Activated T-cell treated with anti-CD3 and anti-CD28 coated beads, Interleukin-2, amount 50 U/mL, for 1 hour (primary cell): ENCODE measurements around the gene CHMP6.

ENCODE experiments used
- DNase-seq: peaks from one replicate; pipeline ENCODE4 v3.0.0-alpha.2; 2020

Gene CHMP6

DNA sequence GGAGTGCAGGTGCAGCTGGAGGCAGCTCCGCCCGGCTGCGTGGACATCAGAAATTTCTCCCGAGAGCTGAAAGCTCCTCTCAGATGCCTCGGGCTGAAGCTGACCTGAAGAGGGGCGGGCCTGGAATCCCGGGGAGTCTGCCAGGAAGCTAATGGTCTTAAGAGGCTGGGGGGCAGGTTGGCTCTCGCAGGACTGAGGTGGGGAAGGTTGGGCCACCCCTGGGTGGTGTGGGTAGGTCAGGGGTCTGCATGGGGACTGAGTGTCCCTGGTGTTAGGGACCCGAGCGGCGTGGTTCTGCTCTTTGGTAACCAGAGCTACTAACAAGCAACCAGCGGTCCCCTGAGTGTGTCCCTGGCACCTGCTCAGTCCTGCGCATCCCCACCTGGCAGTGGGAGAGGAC lies 3.5 kb downstream of the CHMP6 start:
- DNase-seq: no peak

DNA sequence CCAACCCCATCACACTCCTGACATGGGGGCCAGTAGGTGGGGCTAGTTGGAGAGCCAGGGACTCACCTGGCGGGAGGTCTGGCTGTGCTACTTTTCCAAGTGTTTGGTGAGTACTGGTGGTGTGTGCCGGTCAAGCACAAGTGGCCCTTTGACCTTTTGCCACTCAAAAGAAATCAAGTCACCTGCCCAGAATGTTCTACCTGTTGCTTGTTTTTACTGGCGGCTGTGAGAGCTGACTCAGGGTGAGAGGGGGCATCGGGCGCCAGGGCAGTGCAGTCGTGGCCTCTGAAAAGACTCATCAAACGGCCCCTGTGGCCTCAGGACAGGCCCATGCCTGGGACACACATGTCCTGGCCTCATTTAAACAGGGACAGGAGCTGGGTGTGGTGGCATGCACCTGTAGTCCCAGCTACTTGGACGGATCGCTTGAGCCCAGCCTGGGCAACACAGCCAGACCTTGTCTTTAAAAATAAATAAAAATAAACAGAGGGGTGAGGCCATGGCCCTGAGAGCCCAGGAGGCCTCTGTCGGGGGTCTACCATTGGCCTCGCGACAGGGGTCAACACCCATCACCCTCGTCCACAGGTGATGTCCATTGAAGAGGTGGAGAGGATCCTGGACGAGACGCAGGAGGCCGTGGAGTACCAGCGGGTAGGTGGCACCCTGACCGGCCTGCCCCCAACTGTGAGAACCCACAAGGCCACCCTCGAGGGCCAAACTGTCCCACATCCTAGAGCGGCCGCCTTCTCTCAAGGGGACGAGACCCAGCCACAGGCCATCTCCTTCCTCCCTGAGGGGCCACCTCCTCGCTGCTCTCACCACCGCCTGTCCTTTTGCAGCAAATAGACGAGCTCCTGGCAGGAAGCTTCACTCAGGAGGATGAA lies 5.0 kb downstream of the CHMP6 start:
- no peak for DNase-seq

DNA sequence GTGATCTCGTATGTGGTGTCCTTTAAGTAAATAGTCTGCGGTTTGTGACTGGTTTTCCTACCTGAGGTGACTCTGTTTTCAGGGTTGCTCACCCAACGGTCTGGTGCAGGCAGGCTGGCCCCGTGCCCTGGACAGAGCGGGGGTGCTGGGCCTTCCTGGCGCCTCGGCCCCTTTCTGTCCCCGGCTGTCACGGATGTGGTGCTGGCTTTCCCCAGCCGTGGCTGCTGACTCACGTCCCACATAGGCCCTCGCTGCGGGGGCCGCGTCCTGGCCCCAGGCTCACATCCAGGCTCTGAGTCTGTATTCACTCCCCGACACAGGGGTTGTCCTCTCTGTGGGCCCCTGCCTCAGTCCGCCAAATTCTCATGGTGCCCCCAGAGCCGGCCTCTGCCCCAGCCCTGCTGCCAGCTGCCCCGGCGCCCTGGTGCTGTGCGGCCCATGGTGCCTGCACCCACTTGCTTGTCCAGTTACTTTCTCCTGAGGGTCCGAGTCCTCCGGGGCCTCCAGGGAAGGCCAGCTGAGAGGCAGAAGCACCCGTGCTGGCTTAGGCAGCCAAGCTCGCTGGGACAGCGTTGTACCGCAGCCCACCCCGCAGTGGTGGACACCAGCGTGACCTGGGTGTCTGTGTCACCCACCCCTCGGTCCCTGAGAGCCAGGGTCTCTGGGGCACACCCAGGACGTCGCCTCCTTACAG lies 5.9 kb downstream of the CHMP6 start:
- no peak for DNase-seq

DNA sequence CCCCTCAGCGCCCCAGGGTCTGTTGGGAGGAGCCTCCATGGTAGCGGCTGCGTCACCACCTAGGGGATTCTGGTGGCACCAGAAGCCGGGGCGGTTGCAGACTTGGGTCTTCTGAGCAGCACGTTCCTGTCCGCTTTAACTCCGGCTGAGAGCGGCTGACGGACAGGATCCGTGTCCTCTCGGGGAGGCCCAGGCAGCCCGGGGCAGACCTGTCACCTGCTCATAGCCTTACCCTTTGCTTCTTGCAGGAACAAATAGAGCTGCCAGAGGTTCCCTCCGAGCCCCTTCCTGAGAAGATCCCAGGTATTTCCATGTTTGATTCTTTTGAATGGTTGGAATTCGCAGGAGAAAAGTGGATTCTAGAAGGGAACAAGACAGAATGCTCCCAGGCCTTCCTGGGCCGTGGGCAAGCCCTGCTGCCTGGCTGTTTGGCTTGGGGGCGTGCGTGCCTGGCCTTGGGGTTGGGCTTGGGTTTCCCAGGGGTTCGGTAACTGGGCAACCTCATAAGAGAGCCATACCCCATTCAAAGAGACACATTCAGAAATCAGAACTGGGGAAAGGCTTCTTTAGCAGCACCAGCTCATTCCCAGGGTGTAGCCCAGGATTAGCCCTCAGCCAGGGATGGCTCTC lies 6.6 kb downstream of the CHMP6 start:
- DNase-seq: no peak

DNA sequence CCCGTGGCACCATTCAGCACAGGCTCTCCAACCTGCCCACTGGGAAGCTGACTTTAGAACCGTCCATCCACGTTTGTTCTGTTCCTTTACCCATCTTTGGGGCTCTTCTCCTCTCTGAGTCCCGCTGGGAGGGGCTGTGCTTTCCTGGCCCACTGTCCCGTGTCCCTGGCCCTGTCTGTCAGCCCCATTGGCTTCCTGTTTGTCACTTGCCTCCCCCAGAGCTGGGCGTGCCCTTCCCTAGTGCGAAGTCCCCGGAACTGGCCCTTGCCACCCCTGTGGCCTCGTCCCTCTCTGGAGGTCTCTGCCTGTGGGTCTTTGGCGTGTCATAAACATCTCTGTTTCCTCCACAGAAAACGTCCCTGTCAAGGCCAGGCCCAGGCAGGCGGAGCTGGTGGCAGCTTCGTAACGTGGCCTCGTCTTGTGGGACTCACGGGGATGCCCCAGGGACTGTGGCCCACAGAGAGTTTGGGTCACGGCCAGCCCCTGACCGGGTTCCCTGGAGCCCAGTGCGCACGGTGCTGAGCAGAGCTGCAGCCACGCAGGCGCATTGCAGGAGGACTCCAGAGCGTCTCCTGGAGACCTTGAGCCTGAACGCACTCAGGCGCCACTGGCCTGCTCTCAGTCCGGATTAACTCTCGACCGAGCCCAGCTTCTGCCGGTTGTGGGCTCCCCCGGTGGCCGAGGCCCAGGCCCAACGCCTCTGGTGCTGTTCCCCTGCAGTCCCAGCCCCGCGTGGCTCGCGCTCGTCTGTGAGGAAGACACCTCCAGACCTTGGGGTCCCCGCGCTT lies 7.3 kb downstream of the CHMP6 start:
- no peak for DNase-seq

DNA sequence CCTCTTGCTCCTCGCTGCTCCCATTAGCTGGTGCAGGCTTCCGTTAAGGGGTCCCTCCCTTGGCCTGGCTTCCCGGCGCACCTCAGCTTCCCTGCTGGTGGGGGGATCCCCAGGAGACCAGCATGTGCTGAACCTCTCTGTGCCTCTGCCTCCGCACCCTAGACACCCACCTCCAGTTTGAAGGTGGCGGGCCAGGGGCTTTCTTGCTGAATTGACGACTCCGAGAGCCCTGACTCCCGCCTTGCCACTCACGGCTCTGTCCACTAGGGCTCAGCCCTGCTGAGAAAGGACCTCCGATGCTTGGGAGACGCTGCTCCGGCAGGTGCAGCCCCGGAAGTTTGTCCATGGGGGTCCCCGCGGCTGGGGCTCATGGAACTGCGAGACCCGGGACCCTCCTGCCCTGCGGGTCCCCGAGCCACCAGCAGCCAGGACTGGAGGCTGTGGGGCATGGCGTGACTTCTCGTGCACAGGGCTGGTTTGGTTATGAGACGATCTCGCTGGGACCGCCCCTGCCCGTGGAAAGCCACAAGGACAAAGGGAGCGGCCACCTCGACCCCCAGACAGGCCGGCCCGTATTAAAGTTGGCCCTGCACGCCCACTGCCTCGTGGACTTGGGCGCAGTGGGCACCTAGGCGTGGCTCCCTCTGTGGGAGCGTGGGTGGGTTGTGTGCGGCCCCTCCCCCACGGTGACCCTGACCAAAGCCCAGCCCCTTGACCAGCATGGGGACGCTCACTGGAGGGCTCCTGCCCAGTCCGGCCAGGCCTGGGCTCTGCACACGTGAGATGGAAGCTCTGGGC lies 8.1 kb downstream of the CHMP6 start:
- no peak for DNase-seq

DNA sequence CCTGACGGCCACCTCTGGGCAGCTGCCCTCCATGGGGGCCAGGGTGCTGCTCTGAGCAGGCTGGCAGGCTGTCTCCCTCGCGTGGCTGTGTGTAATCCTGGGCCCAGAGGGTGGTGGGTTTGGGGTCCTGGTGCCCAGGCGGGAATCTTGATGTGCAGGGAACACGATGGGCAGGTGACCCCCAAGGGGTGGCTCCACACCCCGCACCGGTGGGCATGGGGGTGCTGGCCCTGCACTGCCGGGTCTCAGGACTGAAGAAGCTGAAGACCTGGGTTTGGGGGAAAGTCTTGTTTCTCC lies 8.6 kb downstream of the CHMP6 start:
- no peak for DNase-seq

DNA sequence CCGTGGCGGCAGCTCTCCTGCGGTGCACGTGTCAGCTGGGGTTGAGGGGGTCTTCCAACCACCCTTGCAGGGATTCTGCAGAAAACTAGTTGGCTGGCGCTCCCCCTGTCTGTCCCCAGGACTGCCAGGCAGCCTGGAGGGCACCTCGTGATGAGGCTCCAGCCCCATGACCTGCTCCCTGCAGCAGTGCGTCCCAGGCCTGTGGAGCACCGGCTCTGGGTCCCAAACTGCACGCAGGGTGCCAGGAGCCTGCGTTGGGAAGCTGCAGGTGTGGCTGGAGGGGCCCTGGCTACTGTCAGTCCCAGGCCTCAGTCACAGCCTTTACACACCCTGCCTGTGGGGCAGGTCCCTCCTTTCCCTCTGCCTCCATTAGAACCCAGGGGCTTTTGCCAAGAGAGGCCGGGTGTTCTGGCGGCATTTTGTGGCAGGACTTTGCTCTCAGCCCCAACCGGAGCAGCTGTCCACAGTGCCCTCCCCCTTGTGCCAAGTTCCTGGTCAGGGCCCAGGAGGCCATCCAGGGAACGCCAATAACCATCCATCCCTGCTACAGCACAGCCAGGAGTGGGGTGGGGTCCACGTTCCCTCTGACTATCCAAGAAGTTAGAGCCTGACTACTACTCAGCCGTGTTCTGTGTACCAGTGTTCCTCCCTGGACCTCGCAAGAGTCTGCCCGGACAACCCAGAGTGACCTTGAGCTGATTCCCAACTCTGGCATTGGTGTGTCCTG lies 9.2 kb downstream of the CHMP6 start:
- no peak for DNase-seq

DNA sequence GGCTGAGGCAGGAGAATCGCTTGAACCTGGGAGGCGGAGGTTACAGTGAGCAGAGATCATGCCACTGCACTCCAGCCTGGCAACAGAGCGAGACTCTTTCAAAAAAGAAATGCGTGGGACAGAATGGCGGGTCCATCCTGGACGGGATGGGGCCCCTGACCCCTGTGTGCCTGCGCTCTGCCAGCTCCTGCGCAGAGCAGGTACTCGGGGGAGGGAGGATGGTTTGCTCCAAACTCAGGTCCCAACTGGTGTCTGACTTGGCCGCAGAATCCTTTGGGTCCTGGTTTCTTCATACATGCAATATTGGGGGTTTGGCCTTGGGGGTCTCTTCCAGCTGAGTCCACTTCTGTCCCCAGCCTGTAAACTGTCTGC lies 10.4 kb downstream of the CHMP6 start:
- no peak for DNase-seq

DNA sequence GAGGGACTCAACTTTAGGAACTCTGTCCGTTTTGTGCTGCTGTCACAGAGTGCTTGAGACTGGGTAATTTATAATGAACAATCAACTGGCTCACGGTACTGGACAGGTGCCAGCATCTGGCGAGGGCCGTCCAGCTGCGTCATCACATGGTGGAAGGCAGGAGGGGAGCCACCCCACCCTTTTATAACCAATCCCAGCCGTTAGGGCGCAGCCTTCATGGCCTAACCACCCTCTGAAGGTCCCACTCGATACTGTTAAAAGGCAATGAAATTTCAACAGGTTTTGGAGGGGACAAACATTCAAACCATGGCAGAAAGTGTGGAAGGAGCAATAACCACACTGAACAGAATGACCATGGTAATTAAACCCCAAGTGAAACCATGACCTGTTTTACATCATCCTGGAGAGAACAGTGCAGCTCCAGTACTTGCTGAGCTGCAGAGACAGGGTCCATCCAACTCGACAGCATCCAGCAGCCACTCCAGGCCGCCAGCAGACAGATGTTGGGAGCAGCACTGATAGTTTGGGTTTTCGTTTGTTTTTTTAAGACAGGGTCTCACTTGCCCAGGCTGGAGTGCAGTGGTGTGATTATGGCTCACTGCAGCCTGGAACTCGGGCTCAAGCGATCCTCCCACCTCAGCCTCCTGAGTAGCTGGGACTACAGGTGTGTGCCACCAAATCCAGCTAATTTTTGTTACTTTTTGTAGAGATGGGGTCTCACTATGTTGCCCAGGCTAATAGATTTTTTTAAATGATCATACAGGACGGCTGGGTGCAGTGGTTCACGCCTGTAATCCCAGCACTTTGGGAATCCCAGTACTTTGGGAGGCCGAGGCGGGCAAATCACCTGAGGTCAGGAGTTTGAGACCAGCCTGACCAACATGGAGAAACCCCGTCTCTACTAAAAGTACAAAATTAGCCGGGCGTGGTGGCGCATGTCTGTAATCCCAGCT lies 11.0 kb downstream of the CHMP6 start:
- no peak for DNase-seq

DNA sequence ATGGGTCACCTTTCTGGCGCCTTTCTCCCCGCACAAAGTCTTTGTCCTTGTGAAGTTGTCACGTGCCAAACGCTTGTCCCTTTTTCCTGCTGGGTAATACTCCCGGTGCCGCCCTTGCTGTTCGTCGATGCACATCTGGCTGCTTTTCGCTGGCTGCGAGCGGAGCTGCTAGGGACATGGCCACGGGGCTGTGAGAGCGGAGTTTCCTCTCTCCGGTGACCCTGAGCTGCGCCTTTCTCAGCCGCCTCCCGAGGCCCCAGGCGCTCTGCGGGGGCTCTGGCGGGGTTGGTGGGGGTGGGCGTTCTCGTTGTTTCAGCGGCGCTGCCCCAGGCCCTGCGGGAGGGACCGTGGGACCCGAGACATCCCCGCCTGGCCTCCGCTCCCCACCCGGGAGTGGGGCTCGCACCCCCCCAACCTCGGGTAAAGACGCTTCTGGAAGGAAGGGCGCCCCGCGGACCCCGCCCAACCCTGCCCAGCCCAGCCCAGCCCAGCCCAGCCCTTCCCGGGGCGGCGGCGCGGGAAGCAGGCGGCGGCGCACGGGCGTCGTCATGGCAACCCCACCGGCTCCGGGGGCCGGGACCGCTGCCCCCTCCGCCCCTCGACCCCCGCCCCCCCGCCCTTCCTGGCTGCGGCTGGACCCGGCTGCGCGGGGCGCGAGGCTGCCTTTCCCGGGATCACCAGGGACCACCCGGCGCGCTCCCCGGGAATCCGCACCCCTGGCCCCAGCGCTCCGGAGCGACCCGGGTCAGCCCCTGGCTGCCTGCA lies 12.3 kb downstream of the CHMP6 start:
- DNase-seq: no peak

DNA sequence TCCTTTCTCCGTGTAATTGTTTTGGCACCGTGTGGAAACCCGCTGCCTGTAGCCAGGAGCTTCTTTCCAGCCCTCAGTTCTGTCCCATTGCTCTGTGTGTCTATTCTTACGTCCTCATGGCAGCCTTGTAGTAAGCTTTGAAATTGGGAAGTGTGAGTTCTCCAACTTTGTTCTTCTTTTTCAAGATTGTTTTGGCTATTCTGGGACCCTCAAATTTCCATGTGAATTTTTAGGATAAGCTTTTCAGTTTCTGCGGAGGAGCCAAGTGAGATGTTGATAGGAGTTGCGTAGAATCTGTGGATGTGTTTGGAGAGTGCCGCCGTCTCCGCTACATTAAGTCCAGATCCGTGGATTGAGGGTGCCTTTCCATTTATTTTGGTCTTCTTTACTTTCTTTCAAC lies 15.2 kb downstream of the CHMP6 start:
- DNase-seq: no peak

DNA sequence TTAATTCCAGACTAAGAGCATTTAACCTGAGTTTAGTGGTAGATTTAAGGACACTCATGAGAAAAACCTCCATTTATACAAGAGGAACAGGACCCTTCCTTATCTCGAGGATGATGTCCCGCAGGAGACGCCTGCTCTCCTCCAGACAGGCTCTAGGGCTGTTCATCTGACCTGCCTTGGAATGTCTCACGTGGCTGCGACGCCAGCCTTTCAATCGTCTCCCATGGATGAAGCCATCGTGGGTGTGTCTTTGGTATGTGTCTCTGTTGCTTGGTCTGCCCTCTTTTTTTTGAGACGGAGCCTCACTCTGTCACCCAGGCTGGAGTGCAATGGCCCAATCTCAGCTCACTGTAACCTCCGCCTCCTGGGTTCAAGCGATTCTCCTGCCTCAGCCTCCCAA lies 16.5 kb downstream of the CHMP6 start:
- no peak for DNase-seq

DNA sequence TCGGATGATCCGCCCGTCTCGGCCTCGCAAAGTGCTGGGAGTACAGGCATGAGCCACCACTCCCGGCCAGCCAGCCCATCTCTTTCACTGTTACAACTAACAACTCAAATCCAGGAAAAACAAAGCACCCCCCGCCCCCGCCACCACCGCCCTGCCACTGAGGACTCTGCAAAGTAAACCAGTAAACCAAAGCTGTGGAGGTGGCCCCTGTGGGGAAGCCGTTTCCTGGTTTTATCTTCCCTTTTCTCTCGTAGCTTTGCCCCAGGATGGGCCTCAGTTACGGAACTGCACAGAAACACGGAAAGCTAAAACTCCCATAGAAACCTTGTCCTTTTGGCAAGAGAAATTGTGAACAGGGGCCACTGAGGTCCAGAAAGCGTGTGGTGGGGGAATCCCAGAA lies 17.5 kb downstream of the CHMP6 start:
- DNase-seq: no peak

DNA sequence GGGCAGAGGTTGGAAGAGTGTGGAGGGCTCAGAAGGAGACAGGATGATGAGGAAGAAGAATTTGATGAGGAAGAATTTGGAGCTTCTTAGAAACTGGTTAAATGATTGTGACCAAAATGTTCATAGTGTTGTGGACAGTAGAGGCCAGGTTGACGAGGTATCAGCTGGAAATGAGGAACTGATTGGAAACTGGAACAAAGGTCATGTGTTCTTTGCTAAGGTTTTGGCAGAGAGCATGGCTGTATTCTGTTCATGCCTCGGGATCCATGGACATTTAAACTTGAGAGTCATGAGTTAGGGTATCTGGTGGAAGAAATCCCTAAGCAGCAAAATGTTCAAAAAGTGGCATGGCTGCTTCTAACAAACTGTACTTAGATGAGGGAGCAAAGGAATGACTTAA lies 19.3 kb downstream of the CHMP6 start:
- DNase-seq: no peak

DNA sequence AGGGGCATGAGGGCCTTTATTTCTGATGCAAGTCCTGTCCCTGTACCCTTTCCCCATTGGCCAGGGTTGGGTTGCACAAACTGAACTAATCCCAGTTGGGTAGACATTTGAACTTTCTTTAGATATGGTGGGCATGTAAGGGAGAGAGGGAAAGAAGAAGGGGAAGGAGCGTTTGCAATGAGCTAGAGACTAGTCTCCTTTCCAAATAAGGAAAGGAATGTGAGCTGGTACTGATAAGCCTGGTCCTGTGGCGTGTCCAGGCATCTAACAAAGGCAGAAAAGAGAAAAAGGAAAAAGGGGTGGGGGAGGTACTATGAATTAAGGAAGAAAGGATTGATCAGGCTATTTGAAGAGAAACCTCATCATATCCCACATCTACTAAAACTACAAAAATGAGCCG lies 20.3 kb downstream of the CHMP6 start:
- DNase-seq: no peak

DNA sequence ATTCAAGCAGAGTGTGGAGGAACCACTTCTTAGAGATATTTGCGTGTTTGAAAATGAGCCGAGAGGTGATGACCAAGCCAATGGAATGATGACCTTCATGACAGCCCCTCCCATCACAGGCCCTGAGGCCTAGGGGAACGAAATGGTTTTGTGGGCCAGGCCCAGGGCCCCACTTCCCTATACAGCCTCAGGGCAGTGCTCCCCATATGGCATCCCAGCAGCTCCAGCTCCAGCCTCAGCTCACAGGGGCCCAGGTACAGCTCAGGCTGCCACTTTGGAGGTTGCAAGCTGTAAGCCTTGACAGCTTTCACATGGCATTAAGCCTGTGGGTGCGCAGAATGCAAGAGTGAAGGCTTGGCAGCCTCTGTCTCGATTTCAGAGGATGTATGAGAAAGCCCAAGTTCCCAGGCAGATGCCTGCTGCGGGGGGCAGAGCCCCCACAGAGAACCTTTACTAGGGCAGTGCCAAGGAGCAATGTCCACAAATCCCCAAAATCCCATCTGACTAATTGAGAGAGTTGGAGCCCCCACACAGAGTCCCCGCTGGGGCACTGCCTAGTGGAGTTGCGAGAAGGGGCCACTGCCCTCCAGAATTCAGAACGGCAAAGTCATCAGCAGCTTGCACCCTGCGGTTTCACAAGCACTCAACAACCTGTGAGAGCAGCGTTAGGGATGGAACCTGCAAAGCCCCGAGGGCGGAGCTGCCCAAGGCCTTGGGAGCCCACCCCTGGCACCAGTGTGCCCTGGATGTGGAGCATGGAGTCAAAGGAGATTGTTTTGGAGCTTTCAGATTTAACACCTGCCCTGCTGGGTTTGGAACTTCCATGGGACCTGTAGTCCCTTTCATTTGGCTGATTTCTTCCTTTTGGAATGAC lies 21.2 kb downstream of the CHMP6 start:
- DNase-seq: no peak

DNA sequence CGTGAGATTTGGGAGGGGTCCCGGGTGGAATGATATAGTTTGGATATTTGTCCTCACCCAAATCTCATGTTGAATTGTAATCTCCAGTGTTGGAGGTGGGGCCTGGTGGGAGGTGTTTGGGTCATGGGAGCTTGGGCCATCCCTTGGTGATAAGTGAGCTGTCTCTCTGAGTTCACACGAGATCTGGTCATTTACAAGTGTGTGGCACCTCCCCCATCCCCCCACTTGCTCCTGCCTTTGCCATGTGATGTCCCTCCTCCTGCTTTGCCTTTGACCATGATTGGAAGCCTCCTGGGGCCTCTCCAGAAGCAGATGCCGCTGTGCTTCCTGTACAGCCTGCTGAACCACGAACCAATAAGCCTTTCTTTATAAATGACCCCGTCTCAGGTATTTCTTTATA lies 22.0 kb downstream of the CHMP6 start:
- no peak for DNase-seq

DNA sequence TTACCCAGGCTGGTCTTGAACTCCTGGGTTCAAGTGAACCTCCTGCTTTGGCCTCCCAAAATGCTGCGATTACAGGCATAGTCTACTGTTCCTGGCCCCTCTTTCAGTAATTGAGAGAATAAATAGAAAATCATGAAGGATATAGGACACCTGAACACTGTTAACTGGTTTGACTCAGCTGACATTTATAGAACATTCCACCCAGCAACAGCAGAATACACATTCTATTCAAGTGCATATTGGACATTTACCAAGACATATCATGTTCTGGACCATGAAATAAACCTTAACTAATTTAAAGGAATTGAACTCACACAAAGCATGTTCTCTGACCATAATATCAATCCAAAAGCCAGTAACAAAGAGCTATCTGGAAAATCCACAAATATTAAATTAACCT lies 23.5 kb downstream of the CHMP6 start:
- no peak for DNase-seq
